ENCODE results near the gene ENTPD3. TPM values are rescaled to one million over a fixed set of nuclear protein-coding genes. Genes with fewer than 3 reads are reported as not detected.

The ENTPD3 gene
- total and polyA plus RNA-seq, 2 of the 8 experiments (the other 6 are each of a cell fraction or from before 2014, with no cell fraction given) = 0.60 to 1.0 TPM

DNA sequence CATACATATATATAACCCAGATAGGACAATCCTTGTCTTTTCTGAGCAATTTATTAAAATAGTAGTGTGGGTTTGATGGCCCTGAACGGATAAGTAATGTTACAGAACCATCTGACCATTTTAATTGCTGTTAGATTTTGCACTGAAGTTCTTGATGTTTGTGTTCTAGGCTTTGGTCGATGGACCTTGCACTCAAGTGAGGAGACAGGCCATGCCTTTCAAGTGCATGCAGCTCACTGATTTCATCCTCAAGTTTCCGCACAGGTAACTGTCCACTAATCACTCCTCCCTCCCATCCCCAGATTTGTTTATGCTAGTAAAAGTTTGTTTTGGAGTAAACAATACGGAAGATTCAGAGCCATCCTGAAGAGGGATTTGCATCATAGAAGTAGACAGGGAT, 71.5 kb downstream of the ENTPD3 start:
- Histone ChIP-seq H3K36me3 (ENCODE audit: control insufficient read depth in 2 of 4, insufficient read depth in 4 of 4, low read length in 3 of 4) (peaks cover 20 to 57% (median 47%) of the 10 kb centered on the region in 4 experiments), H3K4me1 (replicated peaks in 1 of 4; ENCODE audit: control insufficient read depth in 3 of 4, insufficient read depth in 4 of 4, low read length in 3 of 4) (peaks cover 0 to 6% (median 4%) of the 10 kb centered on the region in 4 experiments; a peak in 5 of 7 replicates), H2AK5ac (ENCODE audit: low read depth, low read length) (no peak overlapping the region), H2BK20ac (ENCODE audit: low read length) (no peak overlapping the region), H3K23me2 (ENCODE audit: low read depth, low read length) (peaks cover 5% of the 10 kb centered on the region), H3K4me2 (ENCODE audit: insufficient read depth in 1 of 2, low read depth in 2 of 2, low read length in 2 of 2) (peak overlapping the region; percentile 75 to 81), H3K79me1 (ENCODE audit: low read depth, low read length) (peaks cover 4% of the 10 kb centered on the region; the same call in 1 of the 2 replicates), H3K27ac (ENCODE audit: low read depth, low read length) (no peak overlapping the region; the same call in 1 of the 2 replicates), H3K23ac (ENCODE audit: insufficient read length) (no peak overlapping the region), H2BK120ac (replicated peaks; ENCODE audit: low read depth, low read length) (no peak overlapping the region), H3K56ac (replicated peaks; ENCODE audit: insufficient read length, low read depth, low read length) (no peak overlapping the region), H4K20me1 (replicated peaks in 1 of 2; ENCODE audit: control insufficient read depth in 1 of 2, insufficient read depth in 2 of 2, low read length in 2 of 2) (peaks cover 5 to 8% of the 10 kb centered on the region in 2 experiments), H4K8ac (ENCODE audit: extremely low read depth, insufficient read depth, low read length) (no peak overlapping the region), H2BK12ac (ENCODE audit: low read depth, low read length) (no peak overlapping the region), H2BK5ac (ENCODE audit: low read depth, low read length) (no peak overlapping the region), H3K9me3 (ENCODE audit: insufficient read depth in 2 of 2, low read depth in 1 of 2, low read length in 1 of 2) (no peaks in the 10 kb centered on the region), H3K4ac (replicated peaks; ENCODE audit: insufficient read length, low read depth, low read length) (no peak overlapping the region), H2BK15ac (ENCODE audit: low read length) (no peak overlapping the region), H3K9ac (replicated peaks in 1 of 4; ENCODE audit: extremely low read depth in 1 of 4, low read depth in 3 of 4, low read length in 3 of 4) (peak overlapping the region in 3 of 4 experiments; percentile 14 to 99 (median 98); a peak in 4 of 7 replicates), H4K5ac (ENCODE audit: insufficient read length, low read depth, low read length) (no peak overlapping the region), H4K91ac (replicated peaks; ENCODE audit: insufficient read length, low read length) (no peak overlapping the region), H3K79me2 (ENCODE audit: control insufficient read depth in 1 of 2, insufficient read depth in 2 of 2, low read length in 2 of 2) (peaks cover 6 to 30% of the 10 kb centered on the region in 2 experiments), H2AFZ (ENCODE audit: low read length) (no peak overlapping the region), H3K18ac (ENCODE audit: extremely low read depth, low read length) (no peak overlapping the region), H3K14ac (ENCODE audit: insufficient read length) (no peak overlapping the region), H3K27me3 (replicated peaks in 1 of 4; ENCODE audit: control insufficient read depth in 3 of 4, extremely low read depth in 1 of 4, insufficient read depth in 3 of 4, low read length in 3 of 4) (no peaks in the 10 kb centered on the region), H3K4me3 (ENCODE audit: extremely low read depth in 1 of 4, insufficient read depth in 2 of 4, low read depth in 3 of 4, low read length in 4 of 4) (peak overlapping the region; percentile 78 to 99 (median 93))
- FAIRE-seq = no peak
- CTCF ChIA-PET (ENCODE audit: partially characterized antibody) = interaction anchor here (1.7 kb wide), 1 partner anchor 130 kb away, joined by 5 read pairs; no protein-coding TSS in a partner anchor
- TF ChIP-seq ATF3 (IDR thresholded peaks at IDR 0.05; ENCODE audit: insufficient read depth, low read depth, low read length) = no peak
- no peak for TF ChIP-seq CHD2 (IDR thresholded peaks at IDR 0.05; ENCODE audit: low read length)
- POLR2A ChIA-PET (ENCODE audit: partially characterized antibody) = interaction anchor here (1.5 to 6.4 kb wide), 14 partner anchors 11 to 130 kb away, joined by 3 to 64 read pairs (median 14); partner anchors contain the start of genes ENTPD3, ZNF619, ZNF620 and ZNF621
- no peak for DNase-seq (ENCODE audit: low read depth in 1 of 2, low spot score in 2 of 2)
- 78% methylated on average over 4 of the region's 4 CpGs; no CpG with 5 or more reads in 1 of the 2 experiments for WGBS, 2 experiments (ENCODE audit: extremely low coverage in 1 of 2, insufficient coverage in 1 of 2, insufficient read length in 1 of 2, insufficient replicate concordance in 2 of 2, low coverage in 1 of 2, low lambda C conversion rate in 2 of 2, missing lambda C conversion rate in 1 of 2)
